ENCODE measurements around the gene MAP4K5. TPM values are rescaled to one million over a fixed set of nuclear protein-coding genes. Genes with fewer than 3 reads are reported as not detected.

MAP4K5 gene
- total and polyA plus RNA-seq, 2 of the 13 experiments (the other 11 are each of a cell fraction or from before 2014, with no cell fraction given): 12.7 to 23.9 TPM

GRCh38 chr14:50512463-50512862 lies 19.9 kb downstream of the MAP4K5 start (continued):
- TF ChIP-seq NFKBIZ (CRISPR knock-in tag; IDR thresholded peaks at IDR 0.05): no peak
- no peak for TF ChIP-seq SMARCC2 (IDR thresholded peaks at IDR 0.05)
- no peak for TF ChIP-seq SNAPC4 (CRISPR knock-in tag; IDR thresholded peaks at IDR 0.05)
- no peak for TF ChIP-seq ZSCAN5A (CRISPR knock-in tag; IDR thresholded peaks at IDR 0.05; ENCODE audit: borderline replicate concordance)
- TF ChIP-seq MIER2 (CRISPR knock-in tag; IDR thresholded peaks at IDR 0.05): no peak
- TF ChIP-seq ATF5 (CRISPR knock-in tag; IDR thresholded peaks at IDR 0.05; ENCODE audit: low read depth): no peak
- no peak for TF ChIP-seq ZBTB42 (CRISPR knock-in tag; IDR thresholded peaks at IDR 0.05)
- no peak for TF ChIP-seq ZNF326 (CRISPR knock-in tag; IDR thresholded peaks at IDR 0.05; ENCODE audit: borderline replicate concordance)
